ENCODE measurements around the gene EXOSC6.
"Not testable (repeated sequence)": the region's sequence is repeated elsewhere in the genome, so short reads cannot be mapped to it uniquely, and the experiment has no call there.

Gene EXOSC6

GRCh38 chr16:70251629-70252354 is at the start of gene EXOSC6:
Gene EXOSC6, minus strand, starts transcription at chr16:70251940. Its CDS starts 40 bp downstream, at chr16:70251900.
- peak; percentile 76 to 96 (median 93) for DNase-seq
- intact Hi-C loops (cut with DNase I) = no loop called here

DNA sequence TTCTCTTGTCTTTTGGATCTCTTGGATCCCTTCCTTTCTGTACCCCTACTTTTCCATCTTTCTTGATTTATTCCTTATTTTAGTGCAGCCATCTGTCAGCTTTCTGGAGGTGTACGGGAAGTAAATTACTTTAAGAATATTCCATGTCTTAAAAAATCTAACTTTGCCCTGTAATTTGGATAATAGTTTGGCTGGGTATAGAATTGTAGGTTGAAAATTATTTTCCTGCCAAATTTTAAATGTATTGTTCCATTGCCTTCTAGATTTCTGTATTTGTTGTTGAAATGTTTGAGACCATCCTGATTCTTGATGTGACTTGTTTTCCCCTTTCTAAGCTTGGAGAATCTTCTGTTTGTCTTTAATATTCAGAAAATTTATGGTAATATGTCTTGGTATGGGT is 49.4 kb upstream of the EXOSC6 start:
- intact Hi-C loops (cut with DNase I) = loop anchor here (5.0 kb wide), 1 partner anchor 46 kb away; the partner anchor contains the start of gene DDX19A
- DNase-seq = no peak

GRCh38 chr16:70298988-70299938 is 47.5 kb upstream of the EXOSC6 start, which contains the start of gene DDX19B:
Gene DDX19B, plus strand, starts transcription at chr16:70299186. Its CDS starts 112 bp downstream, at chr16:70299298.
- intact Hi-C loops (cut with DNase I) = no loop called here

GRCh38 chr16:70295634-70296033 is 43.9 kb upstream of the EXOSC6 start:
- intact Hi-C loops (cut with DNase I) = no loop called here
- DNase-seq = no peak

More at GRCh38 chr16:70298988-70299938, 47.5 kb upstream of the EXOSC6 start, which contains the start of gene DDX19B:
- peak; percentile 72 to 91 (median 84) for DNase-seq

DNA sequence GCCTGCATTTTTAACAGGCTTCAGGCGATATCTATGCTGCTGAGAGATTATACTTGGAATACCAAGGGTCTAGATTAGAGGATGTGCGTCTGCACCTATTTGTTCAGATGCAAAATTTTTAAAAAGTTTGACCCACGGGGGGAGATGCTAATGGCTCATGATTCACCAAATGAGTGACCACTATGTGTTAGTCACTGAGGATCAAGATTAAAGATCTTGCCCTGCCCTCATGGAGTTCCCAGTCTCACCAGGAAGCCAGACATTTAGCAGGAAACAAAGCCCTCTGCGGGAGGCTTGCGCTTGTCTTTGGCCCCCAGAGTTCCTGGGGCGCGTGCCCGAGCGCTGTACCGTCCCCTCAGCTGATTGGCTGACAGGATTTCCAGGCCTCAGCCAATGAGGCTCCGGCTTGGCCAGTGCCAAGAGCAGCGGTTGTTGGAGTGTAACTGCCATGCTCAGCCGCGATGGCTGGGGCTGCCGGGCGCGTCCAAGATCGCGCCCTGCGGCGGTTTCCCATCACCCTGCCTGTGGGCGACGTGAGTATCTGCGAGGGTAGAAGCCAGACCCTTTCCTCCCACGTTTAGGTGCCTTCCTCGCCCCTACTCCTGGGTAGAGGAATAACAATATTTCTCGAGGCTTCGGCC is 42.8 kb upstream of the EXOSC6 start:
- no peak for DNase-seq

GRCh38 chr16:70292148-70292547 is 40.4 kb upstream of the EXOSC6 start:
- DNase-seq; intact Hi-C loops (cut with DNase I): not testable (repeated sequence)

More for the DNA sequence above, 42.8 kb upstream of the EXOSC6 start:
- intact Hi-C loops (cut with DNase I) = no loop called here

DNA sequence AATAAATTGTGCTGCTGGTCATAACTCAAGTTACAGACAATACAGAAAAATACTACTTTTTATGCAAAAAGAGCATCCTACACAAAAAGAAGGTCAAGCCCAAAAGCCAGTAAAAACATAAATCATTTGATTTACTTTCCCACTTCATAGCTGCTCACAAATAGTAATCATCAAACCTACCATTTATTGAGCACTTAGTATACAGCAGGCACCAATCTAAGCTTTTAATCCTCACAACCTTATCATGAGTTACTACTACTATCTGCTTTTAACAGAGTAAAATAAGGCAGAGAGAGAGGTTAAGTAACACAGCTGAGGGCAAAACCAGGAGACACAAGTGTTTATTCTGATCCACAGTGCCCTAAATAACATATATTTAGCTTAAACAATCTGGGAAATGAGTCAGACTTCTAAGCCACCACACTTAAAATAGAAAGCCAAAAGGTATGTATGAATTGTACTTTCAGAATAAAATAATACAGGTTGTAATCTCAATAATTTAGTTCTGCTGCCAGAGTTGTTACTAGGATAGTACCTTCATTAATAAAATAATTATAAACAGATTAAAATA is 39.3 kb upstream of the EXOSC6 start:
- no peak for DNase-seq
- intact Hi-C loops (cut with DNase I) = no loop called here

- peak; percentile 94 to 99 (median 98) for DNase-seq
- intact Hi-C loops (cut with DNase I) = no loop called here
Observed at GRCh38 chr16:70289229-70290094, 37.7 kb upstream of the EXOSC6 start, which contains the start of gene AARS1. Gene AARS1, minus strand, starts transcription at chr16:70289506. Its CDS starts 6,743 bp downstream, at chr16:70282763.

GRCh38 chr16:70287304-70287971 is 35.7 kb upstream of the EXOSC6 start:
- intact Hi-C loops (cut with DNase I) = loop anchor here (2.0 kb wide), 1 partner anchor 33 kb away; no protein-coding TSS in a partner anchor
- DNase-seq = not testable (repeated sequence)

DNA sequence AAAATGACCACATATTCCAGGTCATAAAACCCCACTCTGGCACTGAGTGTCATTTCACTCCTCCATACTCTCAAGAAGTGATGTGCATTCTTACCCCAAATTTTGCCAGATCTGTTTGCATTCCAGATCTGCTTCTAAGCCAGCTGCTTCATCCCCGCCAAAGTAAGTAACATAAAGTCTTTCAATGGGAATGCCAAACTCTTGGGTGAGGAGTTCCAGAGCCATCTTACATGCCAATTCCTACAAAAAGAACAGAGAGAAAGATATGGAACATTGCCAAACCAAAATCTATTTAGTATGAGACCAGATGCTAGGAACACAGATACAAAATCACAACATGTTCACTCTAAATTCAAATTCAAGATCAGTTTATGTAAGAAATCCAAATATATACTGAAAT is 24.7 kb upstream of the EXOSC6 start:
- intact Hi-C loops (cut with DNase I) = no loop called here
- no peak for DNase-seq

- intact Hi-C loops (cut with DNase I) = no loop called here
Observed at GRCh38 chr16:70271696-70272095, 20.0 kb upstream of the EXOSC6 start.

DNA sequence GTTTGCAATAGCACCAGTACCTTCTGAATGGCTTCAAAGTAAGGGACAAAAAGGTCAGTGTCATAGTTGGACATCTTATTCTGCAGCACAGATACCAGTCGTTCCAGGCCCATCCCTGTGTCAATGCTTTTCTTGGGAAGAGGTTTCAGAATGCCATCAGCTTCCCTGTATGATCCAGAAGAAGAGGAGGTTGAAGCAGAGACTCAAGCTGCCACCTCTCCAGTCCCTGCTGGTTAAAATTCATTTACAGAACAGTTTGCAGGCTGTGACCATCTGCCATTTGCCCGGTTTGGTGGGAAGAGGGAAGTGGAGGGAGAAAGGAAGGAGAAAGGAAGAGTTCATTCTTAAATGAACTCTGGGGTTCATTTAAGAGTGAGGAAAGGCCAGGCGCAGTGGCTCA is 18.4 kb upstream of the EXOSC6 start:
- intact Hi-C loops (cut with DNase I) = no loop called here
- DNase-seq = no peak

More at GRCh38 chr16:70271696-70272095, 20.0 kb upstream of the EXOSC6 start:
- no peak for DNase-seq

GRCh38 chr16:70269471-70269870 is 17.7 kb upstream of the EXOSC6 start:
- DNase-seq = no peak
- intact Hi-C loops (cut with DNase I) = no loop called here

- intact Hi-C loops (cut with DNase I) = not testable (repeated sequence)
Observed at GRCh38 chr16:70267922-70268321, 16.2 kb upstream of the EXOSC6 start.

GRCh38 chr16:70267516-70267915 is 15.8 kb upstream of the EXOSC6 start:
- intact Hi-C loops (cut with DNase I) = no loop called here
- DNase-seq = peak in 25 of 42 donors; percentile 19 to 61 (median 43)

More at GRCh38 chr16:70267922-70268321, 16.2 kb upstream of the EXOSC6 start:
- peak in 1 of 42 donors; percentile 11 for DNase-seq

DNA sequence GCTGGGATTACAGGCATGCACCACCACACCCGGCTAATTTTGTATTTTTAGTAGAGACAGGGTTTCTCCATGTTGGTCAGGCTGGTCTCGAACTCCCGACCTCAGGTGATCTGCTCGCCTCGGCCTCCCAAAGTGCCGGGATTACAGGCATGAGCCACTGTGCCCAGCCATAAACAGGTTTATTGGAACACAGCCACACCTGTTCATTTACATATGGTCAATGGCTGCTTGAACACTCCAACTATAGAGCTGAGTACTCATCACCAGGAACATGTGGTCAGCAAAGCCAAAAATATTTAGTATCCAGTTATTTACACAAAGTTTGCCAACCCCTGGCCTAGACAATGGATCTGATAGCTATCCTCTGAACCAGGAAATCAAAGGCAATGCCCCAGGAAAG is 8.2 kb upstream of the EXOSC6 start:
- intact Hi-C loops (cut with DNase I) = not testable (repeated sequence)
- DNase-seq = peak in 1 of 42 donors; percentile 10

- DNase-seq = peak in 3 of 42 donors; percentile 10 to 26 (median 10)
- intact Hi-C loops (cut with DNase I) = no loop called here
Observed at GRCh38 chr16:70258946-70259345, 7.2 kb upstream of the EXOSC6 start.

All from head of caudate nucleus (tissue), 42 donors.